Upper lobe of left lung (tissue), 4 donors: ENCODE results near the gene HAAO.

Source experiments
- EP300 ChIP-seq, 4 donors: sonication (generic); formaldehyde crosslinking; IDR thresholded peaks; one replicate each; pipeline ENCODE4 v1.5.1; 2017; ENCODE audit warnings: antibody characterized with exemption in 4 of 4, control low read depth in 2 of 4
- POLR2A ChIP-seq, 4 donors: fragments of 450-650 bp; IDR thresholded peaks; one replicate each; pipeline ENCODE4 v1.5.1; 2016 to 2017; ENCODE audit warnings: antibody characterized with exemption in 4 of 4, mild to moderate bottlenecking in 2 of 4
- POLR2AphosphoS5 ChIP-seq, 2 donors: sonication (generic); formaldehyde crosslinking; IDR thresholded peaks; one replicate each; pipeline ENCODE4 v1.5.1; 2017; ENCODE audit warnings: antibody characterized with exemption in 2 of 2
- TF ChIP-seq, protein P1 (sequence below), 6 experiments: fragments of 450-650 bp in 4 of 6; fragments of 200-600 bp in 2 of 6; sonication (generic) in 2 of 6; IDR thresholded peaks; one replicate each; pipeline ENCODE4 v1.5.1; 2016 to 2019; ENCODE audit warnings: antibody characterized with exemption in 6 of 6

- TF ChIP-seq, protein P1, sequence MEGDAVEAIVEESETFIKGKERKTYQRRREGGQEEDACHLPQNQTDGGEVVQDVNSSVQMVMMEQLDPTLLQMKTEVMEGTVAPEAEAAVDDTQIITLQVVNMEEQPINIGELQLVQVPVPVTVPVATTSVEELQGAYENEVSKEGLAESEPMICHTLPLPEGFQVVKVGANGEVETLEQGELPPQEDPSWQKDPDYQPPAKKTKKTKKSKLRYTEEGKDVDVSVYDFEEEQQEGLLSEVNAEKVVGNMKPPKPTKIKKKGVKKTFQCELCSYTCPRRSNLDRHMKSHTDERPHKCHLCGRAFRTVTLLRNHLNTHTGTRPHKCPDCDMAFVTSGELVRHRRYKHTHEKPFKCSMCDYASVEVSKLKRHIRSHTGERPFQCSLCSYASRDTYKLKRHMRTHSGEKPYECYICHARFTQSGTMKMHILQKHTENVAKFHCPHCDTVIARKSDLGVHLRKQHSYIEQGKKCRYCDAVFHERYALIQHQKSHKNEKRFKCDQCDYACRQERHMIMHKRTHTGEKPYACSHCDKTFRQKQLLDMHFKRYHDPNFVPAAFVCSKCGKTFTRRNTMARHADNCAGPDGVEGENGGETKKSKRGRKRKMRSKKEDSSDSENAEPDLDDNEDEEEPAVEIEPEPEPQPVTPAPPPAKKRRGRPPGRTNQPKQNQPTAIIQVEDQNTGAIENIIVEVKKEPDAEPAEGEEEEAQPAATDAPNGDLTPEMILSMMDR (IDR thresholded peaks at IDR 0.05) = no peak
- TF ChIP-seq POLR2A (IDR thresholded peaks at IDR 0.05) (no peak), EP300 (IDR thresholded peaks at IDR 0.05) (no peak), POLR2AphosphoS5 (IDR thresholded peaks at IDR 0.05) (no peak)
Observed at GRCh38 chr2:42806786-42807185, 14.4 kb upstream of the HAAO start.
